HG03439 (cell line): ENCODE measurements around the gene LINC00305.

Experiments used
- ATAC-seq: cut with Tn5 transposase; IDR thresholded peaks from one replicate; pipeline ENCODE4 v1.9.1; 2021; ENCODE audit warnings: mild to moderate bottlenecking, moderate library complexity; ENCODE audit not compliant: unreplicated experiment

LINC00305 gene

DNA sequence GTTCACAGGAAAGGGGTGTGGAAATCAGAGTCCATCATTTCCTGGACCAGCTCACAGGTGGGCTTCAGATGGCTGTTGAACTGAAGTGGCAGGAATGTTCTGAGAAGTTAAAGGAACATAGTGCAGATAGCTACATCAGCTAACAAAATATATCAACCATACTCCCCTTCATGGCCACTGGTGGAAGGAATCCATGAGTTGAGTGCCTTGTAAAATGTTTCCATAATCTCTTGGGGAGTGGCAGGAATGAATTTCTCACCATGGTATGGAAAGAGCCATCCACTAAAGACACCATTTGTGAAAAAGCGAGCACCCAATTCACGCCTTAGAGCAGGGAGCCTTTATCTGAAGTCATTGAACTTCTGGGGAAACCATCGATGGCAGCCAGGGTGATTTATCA lies at the start of gene LINC00305:
LINC00305 (minus strand) TSS at position 101 of the 400 bp plus-strand sequence.
- ATAC-seq: no peak

DNA sequence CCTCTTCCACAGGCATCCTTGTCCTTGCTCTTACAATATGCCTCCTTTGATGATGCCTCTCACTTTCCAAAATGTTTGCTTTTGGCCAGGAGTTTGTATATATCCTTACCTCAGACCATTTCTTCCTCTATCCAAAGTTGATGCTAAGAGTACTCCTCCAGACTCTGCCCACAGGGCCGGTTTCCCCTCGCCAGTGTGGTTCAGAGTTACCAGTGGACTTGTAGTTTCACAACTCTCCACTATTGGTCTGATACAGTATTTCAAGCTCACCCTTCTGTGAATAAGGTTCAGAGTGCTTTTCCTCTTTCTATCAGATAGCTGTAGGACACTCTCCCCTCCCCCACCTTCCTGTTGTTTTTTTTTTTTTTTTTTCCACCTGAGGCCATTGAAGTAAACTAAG lies 42.2 kb upstream of the LINC00305 start:
- ATAC-seq: no peak

DNA sequence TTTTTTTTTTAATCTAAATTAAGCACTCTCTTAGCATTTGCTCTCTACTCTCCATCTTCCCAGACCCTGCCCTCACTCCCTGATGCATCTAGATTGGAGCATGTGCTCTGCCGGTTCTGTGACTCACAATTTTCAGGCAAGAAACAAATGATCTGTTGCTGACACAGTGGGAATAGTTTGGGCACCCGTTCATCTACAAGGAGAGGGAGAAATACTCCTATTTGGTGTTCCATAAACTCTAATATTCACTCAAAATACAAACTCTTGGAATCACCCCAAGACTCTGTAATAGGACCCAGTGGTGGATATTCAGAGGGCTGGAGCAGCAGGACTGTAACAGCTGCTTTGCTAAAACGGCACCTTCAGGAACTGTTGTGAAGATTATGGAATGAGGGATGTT lies 37.1 kb upstream of the LINC00305 start:
- no peak for ATAC-seq

DNA sequence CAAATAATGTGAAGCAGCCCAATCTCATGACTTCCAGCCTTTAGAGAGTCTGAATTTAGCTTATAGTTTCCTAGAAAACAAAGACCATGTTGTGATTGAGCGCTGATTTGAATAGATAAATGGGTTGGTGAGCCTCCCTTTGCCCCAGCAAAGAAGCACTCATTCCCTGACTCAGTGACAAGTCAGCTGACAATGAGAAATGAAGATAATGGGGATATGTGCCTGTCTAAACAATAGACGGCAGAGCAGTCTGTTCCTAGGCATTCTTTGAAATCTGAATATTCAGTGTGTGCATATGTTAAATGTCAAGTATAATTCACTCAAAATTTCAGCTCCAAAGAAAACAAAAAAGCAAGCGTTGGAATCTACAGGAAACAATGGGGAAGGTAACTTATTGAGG lies 34.8 kb upstream of the LINC00305 start:
- ATAC-seq: no peak

- no peak for ATAC-seq
Measured at GRCh38 chr18:64180617-64181016, 31.7 kb upstream of the LINC00305 start.

- ATAC-seq: no peak
Measured at GRCh38 chr18:64180171-64180570, 31.3 kb upstream of the LINC00305 start.

DNA sequence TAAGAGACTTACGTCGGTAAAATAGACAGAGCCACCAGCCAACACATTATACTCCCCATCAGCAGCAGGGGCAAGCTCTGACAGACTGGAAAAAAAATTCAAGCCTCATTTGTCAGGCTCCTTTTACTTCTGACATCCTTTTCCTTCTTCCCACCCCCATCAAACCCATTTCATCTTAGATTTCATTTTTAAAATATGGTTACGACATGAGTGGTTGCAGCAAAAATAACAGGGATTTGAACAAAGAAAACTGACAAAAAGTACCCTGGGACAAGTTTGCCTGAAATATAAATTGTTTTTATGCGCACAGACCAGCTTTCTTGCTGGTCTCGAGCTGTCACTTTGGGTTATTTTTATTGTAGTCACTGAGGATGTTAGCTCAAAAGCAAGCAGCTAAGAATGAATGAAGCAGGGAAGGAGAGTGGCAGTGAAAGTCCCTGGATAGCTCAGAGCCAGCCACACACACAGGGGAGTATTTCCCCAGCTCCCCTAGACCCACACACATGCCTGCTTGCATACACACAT lies 30.7 kb upstream of the LINC00305 start:
- ATAC-seq: no peak

- no peak for ATAC-seq
Measured at GRCh38 chr18:64178860-64179259, 30.0 kb upstream of the LINC00305 start.

GRCh38 chr18:64175432-64175831 lies 26.5 kb upstream of the LINC00305 start:
- ATAC-seq: no peak

DNA sequence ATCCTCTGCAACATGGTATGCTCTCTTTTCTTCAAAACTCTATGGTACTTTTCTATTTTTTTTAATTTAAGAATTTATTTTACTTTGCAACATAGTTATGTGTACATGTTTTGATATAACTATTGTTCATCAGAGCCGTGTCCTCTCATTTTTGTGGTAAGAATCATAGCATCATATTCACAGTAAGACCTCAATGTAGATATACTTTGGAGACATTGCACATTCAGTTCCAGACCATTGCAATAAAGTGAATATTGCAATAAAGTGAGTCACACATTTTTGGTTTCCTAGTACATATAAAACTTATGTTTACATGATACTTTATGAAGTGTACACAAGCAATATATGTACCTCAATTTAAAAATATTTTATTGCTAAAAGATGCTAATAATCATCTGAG lies 22.7 kb upstream of the LINC00305 start:
- no peak for ATAC-seq

DNA sequence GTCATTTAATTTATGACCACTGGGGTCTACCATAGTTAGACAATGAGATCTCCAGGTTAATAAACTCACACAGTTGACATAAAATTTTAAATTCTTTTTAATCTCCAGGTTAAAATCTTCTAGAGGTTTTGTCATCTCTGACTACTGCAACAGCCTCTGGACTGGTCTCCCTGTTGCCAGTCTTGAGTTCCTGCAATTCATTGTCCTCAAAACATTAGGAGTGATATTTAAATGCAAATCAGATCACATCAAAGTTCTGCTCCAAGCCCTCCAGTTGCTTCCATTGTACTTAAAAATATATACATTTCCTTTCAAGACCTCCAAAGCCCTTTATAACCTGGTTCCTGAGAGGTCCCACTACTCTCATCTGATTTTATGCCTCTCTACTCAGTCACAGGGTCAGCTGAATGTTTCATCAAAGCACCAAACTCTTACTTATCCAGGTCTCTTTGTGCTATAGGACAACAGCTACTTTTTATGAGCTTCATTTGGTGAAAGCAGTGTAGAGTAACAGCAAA lies 18.6 kb upstream of the LINC00305 start:
- no peak for ATAC-seq

GRCh38 chr18:64165906-64166305 lies 17.0 kb upstream of the LINC00305 start:
- no peak for ATAC-seq

- ATAC-seq: no peak
Measured at GRCh38 chr18:64164883-64165282, 16.0 kb upstream of the LINC00305 start.

GRCh38 chr18:64149916-64150438 lies 1.1 kb upstream of the LINC00305 start:
- ATAC-seq: no peak

- no peak for ATAC-seq
Measured at GRCh38 chr18:64142904-64143303, 6.0 kb downstream of the LINC00305 start.

GRCh38 chr18:64137914-64138313 lies 11.0 kb downstream of the LINC00305 start:
- no peak for ATAC-seq

GRCh38 chr18:64134044-64134747 lies 14.7 kb downstream of the LINC00305 start:
- no peak for ATAC-seq

- ATAC-seq: no peak
Measured at GRCh38 chr18:64132871-64133270, 16.0 kb downstream of the LINC00305 start.

DNA sequence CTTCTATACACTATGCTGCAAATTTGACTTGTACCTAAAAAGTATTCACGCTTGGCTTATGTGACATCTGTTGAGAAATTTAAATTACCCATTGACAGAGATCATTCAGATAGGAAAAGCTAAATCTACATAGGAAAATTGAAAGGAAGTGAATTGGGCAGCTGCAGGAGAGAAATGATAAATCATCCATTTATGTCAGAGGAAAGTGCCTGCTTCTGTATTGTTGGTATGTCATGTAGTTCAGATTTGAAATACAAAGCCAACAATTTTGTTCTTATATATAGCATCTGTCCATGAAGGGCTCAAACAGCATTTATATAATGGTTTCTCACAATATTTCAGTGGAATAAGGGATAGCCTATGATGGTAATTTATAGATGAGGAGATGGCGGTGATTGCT lies 17.6 kb downstream of the LINC00305 start:
- ATAC-seq: no peak

GRCh38 chr18:64127172-64127571 lies 21.7 kb downstream of the LINC00305 start:
- ATAC-seq: no peak

- no peak for ATAC-seq
Measured at GRCh38 chr18:64119916-64120315, 29.0 kb downstream of the LINC00305 start.

DNA sequence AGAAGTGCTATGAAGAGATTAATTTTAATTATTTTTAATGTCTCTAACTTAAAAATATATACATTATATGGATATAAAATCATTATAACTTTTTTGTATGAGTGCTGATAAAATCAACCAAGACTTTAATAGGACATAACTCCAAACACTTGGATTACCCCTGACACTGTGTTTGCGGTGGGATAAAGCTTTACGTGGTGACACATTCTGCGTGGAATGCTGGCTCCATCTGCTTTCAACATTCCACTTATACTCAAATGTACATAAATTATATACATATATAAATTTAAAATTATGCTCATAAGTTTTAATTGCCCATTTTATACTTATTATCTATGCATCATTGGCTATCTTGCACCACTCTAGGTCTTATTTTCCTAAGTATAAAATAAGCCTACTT lies 30.5 kb downstream of the LINC00305 start:
- no peak for ATAC-seq
